GM18519 (cell line): ENCODE data around the gene ULBP2.
"Not testable (repeated sequence)": the region's sequence is repeated elsewhere in the genome, so short reads cannot be mapped to it uniquely, and the experiment has no call there.

Source experiments
- ATAC-seq: cut with Tn5 transposase; IDR thresholded peaks from one replicate; pipeline ENCODE4 v1.9.1; 2021; ENCODE audit warnings: mild to moderate bottlenecking, moderate library complexity; ENCODE audit not compliant: unreplicated experiment, low FRiP score

Gene ULBP2

DNA sequence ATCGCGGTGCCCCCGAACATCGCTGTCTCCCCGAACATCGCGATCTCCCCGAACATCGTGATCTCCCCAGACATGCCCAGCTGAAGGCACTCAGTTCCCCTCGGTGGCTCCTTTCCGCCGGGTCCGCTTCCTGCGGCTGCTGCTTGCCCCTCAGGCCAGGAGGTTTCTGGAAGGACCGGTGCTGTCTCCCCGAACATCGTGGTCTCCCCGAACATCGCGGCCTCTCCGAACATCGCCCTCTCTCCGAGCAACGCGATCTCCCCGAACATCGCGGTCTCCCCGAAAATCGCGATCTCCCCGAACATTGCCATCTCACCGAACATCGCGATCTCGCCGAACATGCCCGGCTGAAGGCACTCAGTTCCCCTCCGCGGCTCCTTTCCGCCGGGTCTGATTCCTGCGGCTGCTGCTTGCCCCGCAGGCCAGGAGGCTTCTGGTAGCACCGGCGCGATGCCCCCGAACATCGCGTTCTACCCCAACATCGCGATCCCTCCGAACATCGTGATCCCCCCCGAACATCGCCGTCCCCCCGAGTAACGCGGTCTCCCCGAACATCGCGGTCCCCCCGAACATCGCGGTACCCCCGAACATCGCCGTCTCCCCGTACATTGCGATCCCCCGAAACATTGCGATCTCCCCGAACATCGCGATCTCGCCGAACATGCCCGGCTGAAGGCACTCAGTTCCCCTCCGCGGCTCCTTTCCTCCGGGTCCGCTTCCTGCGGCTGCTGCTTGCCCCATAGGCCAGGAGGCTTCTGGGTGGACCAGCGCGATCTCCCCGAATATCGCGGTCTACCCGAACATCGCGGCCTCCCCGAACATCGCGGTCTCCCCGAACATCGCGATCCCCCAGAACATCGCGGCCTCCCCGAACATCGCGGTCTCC, 22.7 kb downstream of the ULBP2 start:
- ATAC-seq = no peak

DNA sequence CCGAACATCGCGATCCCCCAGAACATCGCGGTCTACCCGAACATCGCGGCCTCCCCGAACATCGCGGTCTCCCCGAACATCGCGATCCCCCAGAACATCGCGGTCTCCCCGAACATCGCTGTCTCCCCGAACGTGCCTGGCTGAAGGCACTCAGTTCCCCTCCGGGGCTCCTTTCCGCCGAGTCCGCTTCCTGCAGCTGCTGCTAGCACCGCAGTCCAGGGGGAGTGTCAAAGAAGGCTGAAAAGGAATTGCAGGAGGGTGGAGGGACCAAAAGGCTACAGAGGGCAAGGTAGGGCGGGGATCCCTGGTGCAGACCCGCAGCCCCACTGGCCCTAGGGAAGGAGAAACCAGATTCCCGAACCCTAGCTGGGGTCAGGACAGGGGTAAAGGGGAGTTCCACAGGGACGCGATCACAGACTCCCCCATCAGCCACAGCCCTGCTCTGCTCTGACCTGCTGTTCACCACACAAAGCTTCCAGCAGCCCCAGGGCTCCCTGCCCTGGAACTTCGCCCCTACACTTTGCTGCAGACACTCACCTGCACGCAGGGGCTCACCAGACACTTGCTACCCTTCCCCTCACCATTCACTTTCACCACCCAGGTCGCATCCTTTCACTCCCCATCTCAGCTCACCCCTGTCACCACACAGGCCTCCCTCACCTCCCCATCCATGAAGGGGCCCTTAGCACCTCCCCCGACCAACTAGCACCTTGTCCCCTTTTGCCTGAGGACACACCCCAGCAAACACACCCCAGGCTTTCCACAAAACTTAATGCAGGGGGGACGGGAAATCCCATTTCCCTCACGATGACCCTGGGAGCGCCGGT, 23.6 kb downstream of the ULBP2 start:
- ATAC-seq = no peak

DNA sequence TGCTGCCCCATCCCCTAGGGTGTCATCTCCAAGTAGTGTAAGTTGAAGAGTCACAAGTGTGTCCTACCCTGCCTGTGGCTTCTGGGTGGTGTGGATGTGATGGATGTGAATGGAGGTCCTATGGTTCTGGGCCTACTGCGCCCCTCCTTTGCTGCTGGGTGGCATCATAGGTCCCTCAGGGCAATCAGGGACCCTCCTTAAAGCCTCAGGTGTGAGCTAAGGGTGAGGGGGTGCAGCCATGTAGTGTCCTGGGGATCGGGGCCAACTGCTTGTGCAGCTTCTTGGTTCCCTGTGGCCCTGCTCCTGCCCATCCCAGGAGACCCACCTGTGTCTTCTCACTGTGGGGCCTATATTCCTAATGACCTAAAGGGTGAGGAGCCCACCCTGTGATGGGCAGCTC, 24.5 kb downstream of the ULBP2 start:
- ATAC-seq = not testable (repeated sequence)

GRCh38 chr6:149967591-149967990, 25.8 kb downstream of the ULBP2 start:
- ATAC-seq = no peak

DNA sequence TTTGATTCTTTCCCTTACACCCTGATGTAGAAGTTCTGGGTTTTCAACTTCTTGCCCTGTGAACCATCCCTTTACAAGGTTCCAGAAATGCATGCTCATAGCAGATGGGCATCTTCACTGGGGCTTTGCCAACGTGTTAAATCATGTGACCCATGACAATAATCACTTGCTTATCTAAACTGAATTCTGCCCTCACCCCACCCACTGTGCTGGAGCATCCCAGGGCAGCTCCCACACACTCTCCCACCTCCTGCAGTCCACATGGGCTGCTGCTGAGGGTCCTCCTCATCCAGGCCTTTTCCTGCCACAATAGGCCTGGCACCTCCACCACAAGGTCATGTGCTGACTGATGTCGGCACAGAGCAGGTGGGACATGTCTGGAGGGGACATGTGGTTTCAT, 26.2 kb downstream of the ULBP2 start:
- ATAC-seq = not testable (repeated sequence)

- ATAC-seq = not testable (repeated sequence)
Observed at GRCh38 chr6:149968909-149969308, 27.1 kb downstream of the ULBP2 start.

DNA sequence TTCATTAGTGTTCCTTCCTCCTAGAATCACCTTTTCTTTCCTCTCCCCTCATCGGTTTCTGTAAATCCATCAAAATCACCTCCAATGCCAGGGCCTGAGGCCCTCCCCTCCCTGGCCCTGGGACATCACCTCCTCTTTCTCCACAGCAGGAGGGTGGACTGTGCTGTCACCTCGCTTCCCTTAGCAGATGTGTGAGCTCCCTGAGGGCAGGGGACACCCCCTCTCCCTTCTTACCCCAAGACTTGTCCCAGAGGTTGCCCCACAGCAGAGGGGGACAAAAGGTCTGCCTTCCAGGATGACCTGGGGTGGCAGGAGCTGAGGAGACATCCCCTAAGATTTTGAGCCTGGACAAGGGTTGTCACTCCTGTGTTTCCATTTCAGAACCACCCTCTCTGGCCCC, 27.8 kb downstream of the ULBP2 start:
- no peak for ATAC-seq

- not testable (repeated sequence) for ATAC-seq
Observed at GRCh38 chr6:149974394-149974793, 32.6 kb downstream of the ULBP2 start.

DNA sequence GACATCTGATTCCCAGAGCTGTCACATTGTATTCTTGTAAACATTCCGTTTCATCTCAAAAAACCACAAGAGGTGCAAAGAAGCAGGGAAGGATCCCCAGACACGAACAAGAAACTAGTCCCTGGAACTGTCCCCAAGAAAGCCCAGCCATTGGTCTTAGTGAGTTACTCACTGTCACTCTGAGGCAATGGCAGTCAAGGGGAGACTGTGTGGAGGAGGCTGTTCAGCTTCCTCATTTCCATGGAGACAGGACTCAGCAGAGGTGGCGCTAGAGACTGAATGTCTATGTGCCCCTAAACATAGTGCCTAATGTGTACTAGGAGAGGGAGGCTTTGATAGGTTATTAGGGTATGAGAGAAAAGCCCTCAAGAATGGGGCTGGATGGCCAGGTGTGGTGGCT, 33.0 kb downstream of the ULBP2 start:
- ATAC-seq = no peak

GRCh38 chr6:149975400-149975799, 33.6 kb downstream of the ULBP2 start:
- ATAC-seq = no peak

- ATAC-seq = no peak
Observed at GRCh38 chr6:149977221-149977620, 35.4 kb downstream of the ULBP2 start.

DNA sequence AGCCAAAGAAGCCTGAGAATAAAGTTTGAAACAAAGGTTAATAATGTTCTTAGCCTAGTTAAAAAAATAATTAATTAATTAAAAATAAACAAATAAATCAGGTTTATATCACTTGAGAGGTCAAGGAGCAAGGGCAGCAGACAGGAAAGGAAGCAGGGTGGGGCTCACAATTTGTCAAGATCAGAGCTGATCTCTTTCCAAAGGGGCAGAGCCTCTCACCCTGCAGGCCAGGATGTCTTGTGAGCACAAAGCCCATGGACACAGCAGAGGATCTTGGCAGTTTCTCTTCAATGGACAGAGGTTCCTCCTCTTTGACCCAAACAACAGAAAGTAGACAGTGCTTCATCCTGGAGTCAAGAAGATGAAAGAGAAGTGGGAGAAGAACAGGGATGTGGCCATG, 36.8 kb downstream of the ULBP2 start:
- no peak for ATAC-seq

DNA sequence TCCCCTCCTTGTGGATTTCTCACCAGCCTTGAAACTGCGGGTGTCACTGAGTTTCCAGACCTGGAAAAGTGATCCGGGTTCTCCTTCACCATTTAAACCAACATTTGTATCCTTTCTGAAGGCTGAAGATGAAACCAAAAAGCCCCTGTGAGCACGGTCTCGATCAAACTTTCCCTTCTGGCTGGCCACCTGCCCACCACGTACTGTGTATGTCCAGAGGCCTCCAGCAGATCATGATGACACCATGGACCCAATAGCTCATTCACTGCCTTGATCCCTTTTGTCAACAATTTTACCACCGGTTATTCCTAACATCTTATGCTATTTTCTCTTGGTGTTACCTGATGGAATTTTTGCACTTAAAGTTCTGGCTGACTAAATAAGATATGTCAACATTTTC, 37.5 kb downstream of the ULBP2 start:
- ATAC-seq = no peak

DNA sequence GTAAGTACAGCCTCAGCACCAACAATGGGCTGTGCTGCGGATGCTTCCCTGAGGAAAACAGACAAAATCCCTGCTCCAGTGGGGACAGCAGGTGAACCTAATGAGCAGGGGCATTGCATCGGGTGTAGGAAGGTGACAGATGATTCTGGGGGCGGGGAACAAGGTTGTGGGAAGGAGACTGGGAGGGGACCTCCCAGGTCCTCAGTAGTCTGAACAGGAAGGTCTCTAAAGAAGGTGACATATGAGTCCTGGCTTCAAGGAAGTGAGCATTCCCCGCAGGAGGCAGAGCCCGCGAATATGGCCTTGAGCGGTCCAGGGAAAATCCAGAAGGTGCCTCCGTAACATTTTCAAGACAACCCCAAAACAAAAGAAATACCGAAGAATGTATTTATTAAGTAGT, 41.3 kb downstream of the ULBP2 start:
- ATAC-seq = no peak

DNA sequence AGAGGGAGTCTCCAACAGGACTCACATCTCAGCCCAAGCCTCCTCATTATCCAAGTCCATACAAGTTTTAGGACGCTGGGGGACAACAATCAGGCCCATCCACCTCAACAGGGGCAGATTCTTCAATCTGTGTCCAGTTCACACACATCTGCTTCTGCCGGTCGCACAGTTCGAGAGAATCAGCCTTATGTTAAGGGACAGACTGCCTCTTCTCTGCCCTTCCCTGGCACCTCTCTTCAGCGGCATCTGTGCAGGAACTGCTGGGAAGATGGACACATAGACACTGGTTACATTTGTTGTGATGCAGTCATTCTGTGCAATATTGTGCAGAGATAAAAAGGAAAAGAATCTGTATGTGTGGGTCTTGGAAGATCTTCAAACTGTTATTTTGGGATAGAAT, 43.0 kb downstream of the ULBP2 start:
- ATAC-seq = no peak

- ATAC-seq = no peak
Observed at GRCh38 chr6:149985481-149985937, 43.7 kb downstream of the ULBP2 start.

- ATAC-seq = no peak
Observed at GRCh38 chr6:149987602-149988107, 45.8 kb downstream of the ULBP2 start.

DNA sequence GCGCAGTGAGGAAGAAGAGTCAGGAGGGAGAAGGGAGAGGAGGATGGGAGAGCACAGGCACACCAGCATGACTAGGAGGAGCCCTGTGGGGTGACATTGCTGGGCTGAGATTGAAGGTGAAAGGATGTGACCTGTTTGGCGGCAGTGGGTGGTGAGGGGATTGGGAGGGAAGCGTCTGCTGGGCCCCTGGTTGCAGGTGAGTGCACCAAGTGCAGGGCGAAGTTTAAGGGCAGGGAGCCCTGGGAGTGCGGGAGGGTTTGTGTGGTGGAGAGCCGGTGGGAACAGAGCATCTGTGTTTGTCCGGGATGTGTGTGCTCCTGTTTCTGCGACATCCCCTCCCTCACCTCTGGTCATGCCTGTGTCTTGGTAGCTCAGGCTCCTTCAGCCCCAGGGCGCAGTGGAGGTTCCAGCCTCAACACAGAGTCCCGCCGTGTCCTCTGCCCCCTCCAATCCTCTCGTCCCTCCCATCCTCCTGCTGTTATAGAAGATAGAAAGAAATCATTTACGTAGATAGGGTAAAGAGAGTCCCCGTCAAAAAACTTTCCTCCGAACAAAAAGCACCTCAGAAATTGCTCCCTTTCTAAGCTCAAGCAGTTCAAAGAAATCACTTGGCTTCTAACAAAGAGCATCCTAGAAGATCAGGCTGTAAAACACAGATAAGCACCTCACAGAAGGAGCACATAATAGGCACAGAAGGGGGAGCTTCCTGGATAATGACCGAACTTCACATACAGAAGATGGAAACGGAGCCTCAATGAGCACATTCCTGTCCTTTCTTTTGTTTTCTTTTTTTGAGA, 46.9 kb downstream of the ULBP2 start:
- no peak for ATAC-seq

- ATAC-seq = no peak
Observed at GRCh38 chr6:149990212-149990660, 48.4 kb downstream of the ULBP2 start.

GRCh38 chr6:149990661-149991471, 49.1 kb downstream of the ULBP2 start:
- no peak for ATAC-seq
